Measurements from ENCODE around the gene ZNF652.

The ZNF652 gene

DNA sequence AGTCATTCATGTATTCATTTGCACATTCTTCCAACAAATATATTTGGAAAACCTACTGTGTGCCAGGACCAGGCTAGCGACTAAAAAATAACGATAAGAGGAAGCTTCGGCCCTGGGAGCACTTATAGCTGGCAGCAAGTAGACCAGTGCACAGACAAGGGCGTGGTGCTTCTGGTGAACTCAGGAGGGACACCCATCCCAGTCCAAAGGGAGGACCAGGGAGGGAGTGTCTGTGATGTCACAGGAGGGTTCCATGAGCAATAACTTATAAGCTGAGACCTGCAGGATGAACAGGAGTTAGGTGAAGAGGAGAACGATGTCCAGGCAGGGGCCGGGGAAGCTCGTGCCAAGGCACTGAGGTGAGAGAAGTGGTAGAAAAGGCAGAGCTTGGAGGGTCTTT, 114.1 kb downstream of the ZNF652 start:
- H3K27ac ChIP-seq (ENCODE audit: low read length): no peak overlapping the region
- H3K4me1 ChIP-seq (ENCODE audit: control insufficient read depth, insufficient read depth, low read length): no peaks in the 10 kb centered on the region
- no peaks in the 10 kb centered on the region for H3K9me3 ChIP-seq (ENCODE audit: control insufficient read depth in 2 of 2, low read length in 2 of 2)
- no peak overlapping the region for H3K4me3 ChIP-seq (ENCODE audit: low read length in 2 of 2)
- H3K36me3 ChIP-seq (ENCODE audit: control insufficient read depth in 2 of 2, insufficient read depth in 2 of 2, low read length in 2 of 2): no peaks in the 10 kb centered on the region
- H3K9ac ChIP-seq (ENCODE audit: low read length in 2 of 2): no peak overlapping the region
- peaks cover 7 to 8% of the 10 kb centered on the region in 2 donors for H3K27me3 ChIP-seq (ENCODE audit: control insufficient read depth in 1 of 2, insufficient read depth in 2 of 2, low read length in 2 of 2)

DNA sequence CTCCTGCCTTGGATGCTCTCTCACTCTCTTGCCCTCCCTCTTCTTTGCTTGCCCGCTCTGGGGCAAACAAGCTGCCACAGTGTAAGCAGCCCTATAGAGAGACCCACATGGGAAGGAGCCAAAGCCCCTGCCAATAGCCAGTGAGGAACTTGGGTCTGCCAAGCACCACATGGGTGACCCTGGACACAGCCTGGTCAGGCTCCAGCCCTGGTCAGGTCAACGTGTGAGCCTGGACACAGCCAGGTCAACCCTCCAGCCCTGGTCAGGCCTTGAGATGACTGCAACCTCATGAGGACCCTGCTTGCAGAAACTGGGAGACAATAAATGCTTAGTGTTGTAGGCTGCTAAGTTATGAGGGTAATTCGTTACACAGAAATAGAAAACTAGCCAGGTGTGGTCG, 117.2 kb downstream of the ZNF652 start:
- Histone ChIP-seq H3K36me3 (ENCODE audit: control insufficient read depth in 2 of 2, insufficient read depth in 2 of 2, low read length in 2 of 2) (no peaks in the 10 kb centered on the region), H3K27me3 (ENCODE audit: control insufficient read depth in 1 of 2, insufficient read depth in 2 of 2, low read length in 2 of 2) (peaks cover 7 to 8% of the 10 kb centered on the region in 2 donors), H3K4me1 (ENCODE audit: control insufficient read depth, insufficient read depth, low read length) (no peaks in the 10 kb centered on the region), H3K27ac (ENCODE audit: low read length) (no peak overlapping the region), H3K9me3 (ENCODE audit: control insufficient read depth in 2 of 2, low read length in 2 of 2) (no peaks in the 10 kb centered on the region), H3K9ac (ENCODE audit: low read length in 2 of 2) (no peak overlapping the region), H3K4me3 (ENCODE audit: low read length in 2 of 2) (no peak overlapping the region)
